Epithelial cell of esophagus (primary cell): ENCODE data around the gene TMEM107.
A peak's percentile ranks its signal among the peaks of the same experiment; 100 is the strongest.
"Not testable (repeated sequence)": the region's sequence is repeated elsewhere in the genome, so short reads cannot be mapped to it uniquely, and the experiment has no call there.

Experiments used
- DNase-seq: peaks from one replicate; pipeline ENCODE4 v3.0.0; 2010; ENCODE audit warnings: low read depth
- H3K4me3 ChIP-seq: 2 replicates; pipeline ENCODE4 v1.5.1; 2011; ENCODE audit warnings: mild to moderate bottlenecking, low read length, control low read depth
- TF ChIP-seq, protein P1 (sequence below): IDR thresholded peaks from 2 replicates; pipeline ENCODE4 v1.5.1; 2011; ENCODE audit warnings: low read depth, mild to moderate bottlenecking, low read length, control low read depth, inconsistent platforms; ENCODE audit not compliant: insufficient read depth; ENCODE audit errors: missing control alignments

TMEM107 gene

DNA sequence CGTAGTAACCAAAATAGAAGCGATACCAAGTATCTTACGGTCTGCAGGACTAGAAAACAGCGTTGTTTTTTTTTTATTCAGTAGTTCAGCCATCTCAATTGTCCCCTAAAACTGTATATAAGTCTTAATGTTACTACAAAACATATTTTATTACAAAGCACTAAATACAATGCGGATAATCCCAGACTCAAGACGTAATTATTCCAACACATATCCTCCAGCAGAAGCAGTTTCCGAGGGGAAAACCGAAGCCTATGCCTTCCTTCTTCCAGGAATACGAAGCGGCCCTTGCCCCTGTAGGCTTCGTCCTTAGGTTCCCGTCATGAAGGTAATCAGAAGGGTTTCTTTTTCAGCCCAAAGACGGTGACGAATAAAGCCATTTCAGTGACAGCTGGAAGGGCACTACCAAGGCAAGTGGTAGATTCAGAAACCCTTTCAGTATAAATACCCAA lies 2.3 kb downstream of the TMEM107 start:
- TF ChIP-seq, protein P1, sequence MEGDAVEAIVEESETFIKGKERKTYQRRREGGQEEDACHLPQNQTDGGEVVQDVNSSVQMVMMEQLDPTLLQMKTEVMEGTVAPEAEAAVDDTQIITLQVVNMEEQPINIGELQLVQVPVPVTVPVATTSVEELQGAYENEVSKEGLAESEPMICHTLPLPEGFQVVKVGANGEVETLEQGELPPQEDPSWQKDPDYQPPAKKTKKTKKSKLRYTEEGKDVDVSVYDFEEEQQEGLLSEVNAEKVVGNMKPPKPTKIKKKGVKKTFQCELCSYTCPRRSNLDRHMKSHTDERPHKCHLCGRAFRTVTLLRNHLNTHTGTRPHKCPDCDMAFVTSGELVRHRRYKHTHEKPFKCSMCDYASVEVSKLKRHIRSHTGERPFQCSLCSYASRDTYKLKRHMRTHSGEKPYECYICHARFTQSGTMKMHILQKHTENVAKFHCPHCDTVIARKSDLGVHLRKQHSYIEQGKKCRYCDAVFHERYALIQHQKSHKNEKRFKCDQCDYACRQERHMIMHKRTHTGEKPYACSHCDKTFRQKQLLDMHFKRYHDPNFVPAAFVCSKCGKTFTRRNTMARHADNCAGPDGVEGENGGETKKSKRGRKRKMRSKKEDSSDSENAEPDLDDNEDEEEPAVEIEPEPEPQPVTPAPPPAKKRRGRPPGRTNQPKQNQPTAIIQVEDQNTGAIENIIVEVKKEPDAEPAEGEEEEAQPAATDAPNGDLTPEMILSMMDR: no peak
- no peak for DNase-seq
- peak overlapping the region; percentile 61 for H3K4me3 ChIP-seq

DNA sequence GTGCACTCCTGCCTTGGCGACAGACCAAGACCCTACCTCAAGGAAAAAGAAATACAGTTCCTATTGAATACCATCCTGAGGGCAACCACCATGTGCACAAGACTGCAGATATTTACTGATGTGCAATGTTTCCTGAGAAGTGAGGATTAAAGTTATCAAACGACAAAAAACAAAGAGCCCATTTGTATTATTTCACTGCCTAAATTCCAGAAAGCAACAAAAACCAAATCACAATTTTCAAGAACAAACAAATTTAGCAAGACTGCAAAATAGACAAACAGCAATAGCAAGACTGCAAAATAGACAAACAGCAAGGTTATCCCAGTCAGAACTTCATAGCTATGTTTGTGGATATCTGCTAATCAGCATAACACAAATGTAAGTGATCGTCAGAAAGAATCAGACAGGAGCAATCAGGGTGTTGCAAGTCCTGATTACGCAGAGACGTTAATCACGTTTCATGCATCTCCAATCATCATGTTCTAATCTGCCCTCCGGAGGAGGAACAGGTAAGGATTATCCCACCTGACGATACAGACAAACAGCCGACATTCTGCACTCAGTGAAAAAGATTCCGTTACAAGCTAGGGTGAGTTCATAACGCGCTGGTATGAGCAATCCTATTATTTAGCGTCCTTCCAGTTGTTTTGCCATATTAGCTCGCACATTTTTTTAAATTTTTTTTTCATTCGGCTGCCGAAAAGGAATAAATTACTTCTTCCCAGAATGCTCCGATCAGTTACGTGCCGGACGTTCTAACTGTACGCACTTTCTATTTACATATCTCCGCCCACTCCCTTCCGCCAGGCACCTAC lies 2.9 kb downstream of the TMEM107 start:
- H3K4me3 ChIP-seq: peak overlapping the region; percentile 61
- DNase-seq: peak; percentile 97

DNA sequence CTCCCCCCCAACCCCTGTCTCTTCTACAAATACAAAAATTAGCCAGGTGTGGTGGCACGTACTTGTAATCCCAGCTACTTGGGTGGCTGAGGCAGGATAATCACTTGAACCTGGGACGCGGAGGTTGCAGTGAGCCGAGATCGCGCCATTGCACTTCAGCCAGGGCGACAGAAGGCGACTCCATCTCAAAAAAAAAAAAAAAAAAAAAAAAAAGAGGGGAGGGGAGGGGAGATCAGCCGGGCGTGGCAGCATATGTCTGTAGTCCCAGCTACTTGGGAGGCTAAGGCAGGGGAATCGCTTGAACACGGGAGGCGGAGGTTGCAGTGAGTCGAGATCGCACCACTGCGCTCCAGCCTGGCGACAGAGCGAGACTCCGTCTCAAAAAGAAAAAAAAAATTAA lies 6.0 kb downstream of the TMEM107 start:
- not testable (repeated sequence) for DNase-seq, H3K4me3 ChIP-seq

More for the DNA sequence above, 2.9 kb downstream of the TMEM107 start:
- TF ChIP-seq, protein P1: no peak

DNA sequence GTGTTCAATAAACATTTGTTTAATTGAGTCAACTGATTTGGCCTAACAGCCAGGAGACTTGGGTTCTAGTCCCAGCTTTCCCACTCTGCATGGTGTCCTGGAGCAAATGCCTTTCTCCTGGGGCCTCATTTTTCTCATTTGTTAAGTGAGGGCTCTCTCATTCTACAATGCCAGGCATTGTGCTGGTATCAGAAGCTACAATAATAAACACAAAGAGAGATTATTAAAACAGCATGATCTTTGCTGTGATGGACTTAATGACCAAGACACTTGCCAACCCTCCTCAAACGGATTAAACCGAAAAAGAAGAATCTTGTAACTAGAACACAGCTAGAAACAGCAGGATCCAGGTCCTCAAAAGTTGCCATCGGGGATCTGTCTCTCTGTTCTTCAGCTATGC lies 8.7 kb downstream of the TMEM107 start:
- TF ChIP-seq, protein P1: no peak
- H3K4me3 ChIP-seq: no peak overlapping the region
- no peak for DNase-seq

DNA sequence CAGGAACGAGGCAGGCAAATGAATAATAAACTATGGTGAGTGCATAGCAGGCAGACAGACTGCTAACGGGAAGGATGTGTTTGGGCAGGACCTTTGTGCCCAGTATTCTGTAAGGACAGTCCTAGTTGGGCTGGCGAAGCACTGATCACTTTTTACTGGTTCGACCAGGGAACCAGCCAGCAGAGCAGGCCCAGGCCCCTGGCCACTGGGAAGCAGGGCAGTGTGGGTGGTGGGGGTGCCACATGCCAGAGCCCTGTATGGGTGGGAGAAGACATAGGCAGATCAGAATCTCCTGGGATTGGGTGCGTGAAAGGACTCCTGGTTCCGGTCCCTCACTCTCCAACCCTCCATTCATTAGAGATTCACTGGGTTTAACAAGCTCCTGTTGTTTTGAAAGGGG lies 9.4 kb downstream of the TMEM107 start:
- TF ChIP-seq, protein P1: no peak

DNA sequence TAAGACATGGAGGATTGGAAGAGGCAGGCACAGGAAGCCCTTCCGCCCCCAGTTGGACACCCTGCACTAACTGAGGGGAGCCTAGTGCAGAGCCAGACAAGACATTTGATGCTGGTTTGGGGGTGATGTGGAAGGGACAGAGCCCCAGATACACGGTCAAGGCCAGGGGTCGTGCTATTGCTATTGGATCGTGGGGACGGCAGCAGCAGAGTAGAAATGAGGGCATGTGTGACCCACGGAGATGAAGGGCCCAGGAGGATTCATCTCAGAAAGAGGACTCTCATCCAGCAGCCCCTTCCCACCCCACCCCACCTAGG lies 11.4 kb downstream of the TMEM107 start:
- TF ChIP-seq, protein P1: no peak
- no peak overlapping the region for H3K4me3 ChIP-seq
- DNase-seq: no peak

More for the DNA sequence above, 9.4 kb downstream of the TMEM107 start:
- DNase-seq: peak; percentile 44
- no peak overlapping the region for H3K4me3 ChIP-seq

DNA sequence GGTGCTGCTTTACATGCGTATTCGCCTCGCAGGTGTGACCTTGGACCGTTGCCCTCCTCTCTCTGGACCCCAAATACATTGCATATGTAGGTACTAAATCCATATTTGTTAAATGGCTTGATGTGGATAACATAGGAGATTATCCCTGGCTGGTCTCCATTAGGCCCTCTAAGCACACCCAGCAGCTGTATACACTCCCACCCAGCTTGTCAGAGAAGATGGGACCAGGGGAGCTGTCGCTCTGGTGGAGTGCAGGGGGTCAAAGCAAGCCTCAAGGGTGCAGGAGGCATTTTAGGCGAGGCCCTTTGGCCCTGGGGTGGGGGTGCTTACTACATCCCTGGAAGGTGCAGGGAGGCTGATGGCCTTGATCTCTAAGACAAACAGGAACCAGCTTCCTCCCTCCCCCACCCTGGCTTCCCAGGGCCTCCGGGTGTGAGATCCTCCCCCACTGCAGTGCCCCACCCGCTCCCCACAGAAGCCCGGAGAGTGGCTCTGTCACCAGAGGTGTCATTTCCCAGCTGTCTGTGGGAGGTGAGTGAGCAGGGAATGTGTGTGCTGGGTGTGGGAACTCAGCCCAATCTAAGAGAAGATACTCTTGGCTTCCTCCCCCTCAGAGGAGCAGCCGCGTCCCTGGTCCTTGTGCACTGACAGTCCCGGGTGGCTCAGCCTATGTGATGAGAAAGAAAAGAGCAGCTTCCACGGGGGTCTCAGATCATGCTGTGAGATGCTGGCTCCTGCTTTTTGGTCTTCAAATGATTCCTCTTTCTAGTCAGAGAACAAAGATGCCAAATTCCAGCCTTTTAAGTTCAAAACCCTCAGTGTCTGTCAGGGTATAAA lies 12.0 kb downstream of the TMEM107 start:
- TF ChIP-seq, protein P1: no peak
- H3K4me3 ChIP-seq: no peak overlapping the region
- DNase-seq: peak; percentile 45
